ENCODE measurements around the gene ABHD16B. TPM values are rescaled to one million over a fixed set of nuclear protein-coding genes. Genes with fewer than 3 reads are reported as not detected.

The ABHD16B gene
- total and polyA plus RNA-seq, 2 donors (not counting 1 experiment from before 2014, with no cell fraction given) = not detected

DNA sequence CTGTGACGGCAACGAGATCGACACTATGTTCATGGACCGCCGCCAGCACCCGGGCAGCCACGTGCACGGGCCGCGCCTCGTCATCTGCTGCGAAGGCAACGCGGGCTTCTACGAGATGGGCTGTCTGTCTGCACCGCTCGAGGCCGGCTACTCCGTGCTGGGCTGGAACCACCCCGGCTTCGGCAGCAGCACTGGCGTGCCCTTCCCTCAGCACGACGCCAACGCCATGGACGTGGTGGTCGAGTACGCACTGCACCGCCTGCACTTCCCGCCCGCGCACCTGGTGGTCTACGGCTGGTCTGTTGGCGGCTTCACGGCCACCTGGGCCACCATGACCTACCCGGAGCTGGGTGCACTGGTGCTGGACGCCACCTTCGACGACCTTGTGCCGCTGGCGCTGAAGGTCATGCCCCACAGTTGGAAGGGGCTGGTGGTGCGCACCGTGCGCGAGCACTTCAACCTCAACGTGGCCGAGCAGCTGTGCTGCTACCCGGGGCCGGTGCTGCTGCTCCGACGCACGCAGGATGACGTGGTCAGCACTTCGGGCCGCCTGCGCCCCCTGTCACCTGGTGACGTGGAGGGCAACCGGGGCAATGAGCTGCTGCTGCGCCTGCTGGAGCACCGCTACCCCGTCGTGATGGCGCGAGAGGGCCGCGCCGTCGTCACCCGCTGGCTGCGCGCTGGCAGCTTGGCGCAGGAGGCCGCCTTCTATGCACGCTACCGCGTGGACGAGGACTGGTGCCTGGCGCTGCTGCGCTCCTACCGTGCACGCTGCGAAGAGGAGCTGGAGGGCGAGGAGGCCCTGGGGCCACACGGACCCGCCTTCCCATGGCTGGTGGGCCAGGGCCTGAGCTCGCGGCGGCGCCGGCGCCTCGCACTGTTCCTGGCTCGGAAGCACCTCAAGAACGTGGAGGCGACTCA lies 943 bp downstream of the ABHD16B start:
- H3K4me3 Mint-ChIP-seq = no peak overlapping the region
- ATAC-seq (ENCODE audit: low read depth) = no peak
- Histone ChIP-seq H3K4me3 (ENCODE audit: control extremely low read depth in 1 of 5, extremely low read depth in 1 of 5, insufficient read depth in 1 of 5, low read depth in 2 of 5, low read length in 4 of 5) (no peak overlapping the region), H4K20me1 (ENCODE audit: control insufficient read depth, insufficient read depth, low read length, poor library complexity, severe bottlenecking) (no peaks in the 10 kb centered on the region), H3K27ac (ENCODE audit: low read length in 2 of 2) (no peak overlapping the region), H3K27me3 (replicated peaks in 1 of 4; ENCODE audit: control extremely low read depth in 1 of 4, control insufficient read depth in 3 of 4, insufficient read depth in 4 of 4, low read length in 3 of 4) (no peaks in the 10 kb centered on the region), H3K4me1 (ENCODE audit: control insufficient read depth in 2 of 2, insufficient read depth in 2 of 2, low read length in 2 of 2) (peaks cover 33 to 41% of the 10 kb centered on the region in 2 donors), H3K36me3 (replicated peaks in 1 of 2; ENCODE audit: control extremely low read depth in 1 of 2, control insufficient read depth in 1 of 2, extremely low read depth in 1 of 2, insufficient read depth in 2 of 2, low read length in 1 of 2) (peaks cover 0 to 4% of the 10 kb centered on the region in 2 experiments), H3K4me2 (replicated peaks; ENCODE audit: low read depth, low read length, poor library complexity, severe bottlenecking) (no peak overlapping the region), H3K9me3 (ENCODE audit: control extremely low read depth in 1 of 3, control insufficient read depth in 2 of 3, insufficient read depth in 1 of 3, low read length in 2 of 3) (no peaks in the 10 kb centered on the region), H3K9ac (ENCODE audit: low read length) (no peak overlapping the region), H2AFZ (ENCODE audit: insufficient read depth, low read depth, low read length, poor library complexity, severe bottlenecking) (no peak overlapping the region), H3K79me2 (ENCODE audit: control insufficient read depth, insufficient read depth, low read length) (peaks cover 27% of the 10 kb centered on the region)
- no peaks in the 10 kb centered on the region for H3K9me3 Mint-ChIP-seq (ENCODE audit: insufficient read depth)
- H3K4me1 Mint-ChIP-seq = peaks cover 44% of the 10 kb centered on the region
- WGBS (ENCODE audit: insufficient coverage) = 98% methylated on average over 92 of the region's 95 CpGs
- no peak overlapping the region for H3K27ac Mint-ChIP-seq
- TF ChIP-seq, protein P1, sequence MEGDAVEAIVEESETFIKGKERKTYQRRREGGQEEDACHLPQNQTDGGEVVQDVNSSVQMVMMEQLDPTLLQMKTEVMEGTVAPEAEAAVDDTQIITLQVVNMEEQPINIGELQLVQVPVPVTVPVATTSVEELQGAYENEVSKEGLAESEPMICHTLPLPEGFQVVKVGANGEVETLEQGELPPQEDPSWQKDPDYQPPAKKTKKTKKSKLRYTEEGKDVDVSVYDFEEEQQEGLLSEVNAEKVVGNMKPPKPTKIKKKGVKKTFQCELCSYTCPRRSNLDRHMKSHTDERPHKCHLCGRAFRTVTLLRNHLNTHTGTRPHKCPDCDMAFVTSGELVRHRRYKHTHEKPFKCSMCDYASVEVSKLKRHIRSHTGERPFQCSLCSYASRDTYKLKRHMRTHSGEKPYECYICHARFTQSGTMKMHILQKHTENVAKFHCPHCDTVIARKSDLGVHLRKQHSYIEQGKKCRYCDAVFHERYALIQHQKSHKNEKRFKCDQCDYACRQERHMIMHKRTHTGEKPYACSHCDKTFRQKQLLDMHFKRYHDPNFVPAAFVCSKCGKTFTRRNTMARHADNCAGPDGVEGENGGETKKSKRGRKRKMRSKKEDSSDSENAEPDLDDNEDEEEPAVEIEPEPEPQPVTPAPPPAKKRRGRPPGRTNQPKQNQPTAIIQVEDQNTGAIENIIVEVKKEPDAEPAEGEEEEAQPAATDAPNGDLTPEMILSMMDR (IDR thresholded peaks at IDR 0.05) = no peak
- TF ChIP-seq EZH2 (IDR thresholded peaks at IDR 0.05; ENCODE audit: borderline replicate concordance, insufficient read depth, low read depth, low read length, poor library complexity, severe bottlenecking) = no peak
- intact Hi-C loops (cut with micrococcal nuclease) = no loop called here
- H3K27me3 Mint-ChIP-seq = no peaks in the 10 kb centered on the region
- ChIA-PET POLR2A (no interaction called here), CTCF (interaction anchor here (1.2 to 4.4 kb wide), 3 partner anchors 76 to 366 kb away, joined by 5 to 29 read pairs (median 16); partner anchors contain the start of gene PTK6)
- DNase-seq = no peak
